HEK293 (cell line): ENCODE data around the gene RNF41.

Experiments used
- CTCF ChIA-PET: fragments of 350-600 bp; formaldehyde crosslinking; extraction: SDS; loops from one replicate; lab custom pipeline; 2021; ENCODE audit warnings: antibody characterized with exemption; lab: Yijun Ruan, JAX
- POLR2A ChIA-PET: fragments of 300-600 bp; formaldehyde crosslinking; extraction: SDS; loops from one replicate; lab custom pipeline; 2020; ENCODE audit warnings: antibody characterized with exemption, inconsistent platforms; lab: Yijun Ruan, JAX
- H3K27ac ChIP-seq: fragments of 200-500 bp; sonication (Bioruptor generic); 2 replicates; pipeline ENCODE4 v1.5.1; 2014; ENCODE audit warnings: low read depth, low read length, control low read depth, inconsistent platforms; ENCODE audit errors: extremely low read depth
- H3K36me3 ChIP-seq, 2 experiments: fragments of 200-500 bp in 1 of 2; sonication (Bioruptor generic) in 1 of 2; 1 replicate in 1 of 2; 2 replicates in 1 of 2; pipeline ENCODE4 v1.5.1; 2014 to 2017; ENCODE audit warnings: inconsistent platforms in 2 of 2, low read length in 2 of 2; ENCODE audit not compliant: control insufficient read depth in 2 of 2, insufficient read depth in 1 of 2
- H3K4me1 ChIP-seq: fragments of 200-500 bp; sonication (Bioruptor generic); 2 replicates; pipeline ENCODE4 v1.5.1; 2014; ENCODE audit warnings: mild to moderate bottlenecking, low read length, inconsistent platforms; ENCODE audit not compliant: control insufficient read depth, insufficient read depth
- H3K4me3 ChIP-seq: 2 replicates; pipeline ENCODE4 v1.5.1; 2011; ENCODE audit warnings: low read depth, mild to moderate bottlenecking, control low read depth, low read length, moderate library complexity
- H3K9me3 ChIP-seq: fragments of 200-500 bp; sonication (Bioruptor generic); 2 replicates; pipeline ENCODE4 v1.5.1; 2014; ENCODE audit warnings: low read depth, low read length, inconsistent platforms; ENCODE audit not compliant: control insufficient read depth, insufficient read depth
- GFI1B ChIP-seq: fragments of 450-650 bp; formaldehyde crosslinking; IDR thresholded peaks from 2 replicates; pipeline ENCODE4 v1.5.1; 2016; ENCODE audit warnings: missing biosample characterization, missing genetic modification characterization
- GLIS1 ChIP-seq: fragments of 450-650 bp; formaldehyde crosslinking; IDR thresholded peaks from 2 replicates; pipeline ENCODE4 v1.5.1; 2016; ENCODE audit warnings: missing biosample characterization, missing genetic modification characterization
- IKZF3 ChIP-seq: fragments of 450-650 bp; IDR thresholded peaks from 2 replicates; pipeline ENCODE4 v1.5.0; 2018; ENCODE audit warnings: missing biosample characterization, mild to moderate bottlenecking, missing genetic modification characterization, moderate library complexity
- KLF16 ChIP-seq: fragments of 450-650 bp; formaldehyde crosslinking; IDR thresholded peaks from 2 replicates; pipeline ENCODE4 v1.5.1; 2017; ENCODE audit warnings: missing biosample characterization, missing genetic modification characterization
- YY1 ChIP-seq: fragments of 450-650 bp; formaldehyde crosslinking; IDR thresholded peaks from 2 replicates; pipeline ENCODE4 v1.5.1; 2018; ENCODE audit warnings: missing biosample characterization, missing genetic modification characterization
- ZBTB20 ChIP-seq: fragments of 450-650 bp; formaldehyde crosslinking; IDR thresholded peaks from 2 replicates; pipeline ENCODE4 v1.5.1; 2016; ENCODE audit warnings: missing biosample characterization, missing genetic modification characterization
- ZFP69B ChIP-seq: fragments of 450-650 bp; formaldehyde crosslinking; IDR thresholded peaks from 2 replicates; pipeline ENCODE4 v1.5.1; 2016; ENCODE audit warnings: missing biosample characterization, missing genetic modification characterization
- ZNF140 ChIP-seq: fragments of 450-650 bp; formaldehyde crosslinking; IDR thresholded peaks from 2 replicates; pipeline ENCODE4 v1.5.1; 2016; ENCODE audit warnings: missing biosample characterization, missing genetic modification characterization
- ZNF266 ChIP-seq: fragments of 450-650 bp; formaldehyde crosslinking; IDR thresholded peaks from 2 replicates; pipeline ENCODE4 v1.5.1; 2016; ENCODE audit warnings: missing biosample characterization, missing genetic modification characterization, low read depth
- ZNF600 ChIP-seq: fragments of 450-650 bp; formaldehyde crosslinking; IDR thresholded peaks from 2 replicates; pipeline ENCODE4 v1.5.1; 2016; ENCODE audit warnings: missing biosample characterization, missing genetic modification characterization
- ZNF621 ChIP-seq: fragments of 450-650 bp; formaldehyde crosslinking; IDR thresholded peaks from 2 replicates; pipeline ENCODE4 v1.5.1; 2017; ENCODE audit warnings: missing biosample characterization, missing genetic modification characterization
- TF ChIP-seq, protein P1 (sequence below): fragments of 450-650 bp; formaldehyde crosslinking; IDR thresholded peaks from 2 replicates; pipeline ENCODE4 v1.5.1; 2016; ENCODE audit warnings: missing biosample characterization, missing genetic modification characterization
- TF ChIP-seq, protein P2 (sequence below): fragments of 450-650 bp; formaldehyde crosslinking; IDR thresholded peaks from 2 replicates; pipeline ENCODE4 v1.5.1; 2016; ENCODE audit warnings: missing biosample characterization, missing genetic modification characterization
- TF ChIP-seq, protein P3 (sequence below): fragments of 450-650 bp; formaldehyde crosslinking; IDR thresholded peaks from 2 replicates; pipeline ENCODE4 v1.5.1; 2016; ENCODE audit warnings: missing biosample characterization, missing genetic modification characterization
- TF ChIP-seq, protein P4 (sequence below): fragments of 450-650 bp; formaldehyde crosslinking; IDR thresholded peaks from 2 replicates; pipeline ENCODE4 v1.5.1; 2017; ENCODE audit warnings: missing biosample characterization, missing genetic modification characterization

RNF41 gene

DNA sequence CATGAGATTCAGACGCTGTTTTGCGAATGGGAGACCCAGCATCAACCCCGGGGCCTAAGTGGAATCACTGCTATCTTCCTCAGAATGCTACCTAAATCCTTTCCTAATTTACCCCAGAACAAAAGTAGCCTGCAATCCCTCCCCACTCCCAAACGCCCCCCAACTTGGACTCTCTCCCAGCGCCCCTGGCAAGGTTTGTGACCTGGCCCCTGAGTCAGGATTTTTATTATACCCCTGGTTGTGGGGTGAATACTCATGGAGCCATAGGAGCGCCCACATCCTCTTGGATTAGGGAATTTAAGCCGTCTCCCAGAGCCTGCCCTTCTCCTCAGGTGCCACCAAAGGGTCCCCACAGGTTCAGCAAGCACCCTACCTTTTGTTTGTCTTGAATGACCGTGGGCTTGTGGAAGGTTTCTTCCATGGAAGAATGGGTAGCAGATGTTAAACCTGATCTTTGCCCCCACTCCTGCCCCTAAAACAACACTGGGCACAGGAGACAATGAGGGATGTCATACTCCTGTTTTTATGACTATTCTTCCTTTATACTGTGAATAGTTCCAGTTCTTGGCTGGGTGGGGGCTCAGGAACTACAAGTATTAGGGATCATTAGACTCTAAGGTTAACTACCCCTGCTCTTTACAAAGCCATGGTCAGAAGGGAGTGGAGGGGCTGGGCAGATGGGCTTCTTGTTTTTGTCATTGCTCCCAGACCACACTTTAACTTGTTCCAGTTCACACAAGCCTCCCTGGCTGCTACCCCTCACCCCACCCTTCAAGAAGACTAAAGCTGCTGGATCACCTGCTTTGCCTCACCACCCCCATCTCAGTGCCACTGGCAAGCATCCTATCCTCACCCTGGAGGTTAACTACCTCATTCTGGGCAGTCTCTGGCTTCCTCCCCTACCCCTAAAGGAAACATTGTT lies 68.7 kb downstream of the RNF41 start:
- Histone ChIP-seq H3K9me3 (no peaks in the 10 kb centered on the region), H3K4me1 (no peaks in the 10 kb centered on the region; the same call in 1 of the 2 replicates), H3K4me3 (peak overlapping the region; percentile 46), H3K36me3 (peaks cover 4 to 21% of the 10 kb centered on the region in 2 experiments), H3K27ac (peak overlapping the region; percentile 32; the same call in 1 of the 2 replicates)
- TF ChIP-seq, protein P1, sequence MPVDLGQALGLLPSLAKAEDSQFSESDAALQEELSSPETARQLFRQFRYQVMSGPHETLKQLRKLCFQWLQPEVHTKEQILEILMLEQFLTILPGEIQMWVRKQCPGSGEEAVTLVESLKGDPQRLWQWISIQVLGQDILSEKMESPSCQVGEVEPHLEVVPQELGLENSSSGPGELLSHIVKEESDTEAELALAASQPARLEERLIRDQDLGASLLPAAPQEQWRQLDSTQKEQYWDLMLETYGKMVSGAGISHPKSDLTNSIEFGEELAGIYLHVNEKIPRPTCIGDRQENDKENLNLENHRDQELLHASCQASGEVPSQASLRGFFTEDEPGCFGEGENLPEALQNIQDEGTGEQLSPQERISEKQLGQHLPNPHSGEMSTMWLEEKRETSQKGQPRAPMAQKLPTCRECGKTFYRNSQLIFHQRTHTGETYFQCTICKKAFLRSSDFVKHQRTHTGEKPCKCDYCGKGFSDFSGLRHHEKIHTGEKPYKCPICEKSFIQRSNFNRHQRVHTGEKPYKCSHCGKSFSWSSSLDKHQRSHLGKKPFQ: peak; percentile 66
- TF ChIP-seq GFI1B (tag by site-specific recombination) (0 out of 2 replicates have a peak, but pooled peaks have one; percentile 9), ZNF600 (no peak), ZBTB20 (tag by site-specific recombination) (peak; percentile 9), IKZF3 (tag by site-specific recombination) (0 out of 2 replicates have a peak, but pooled peaks have one; percentile 12), ZNF266 (tag by site-specific recombination) (no peak), KLF16 (tag by site-specific recombination) (0 out of 2 replicates have a peak, but pooled peaks have one; percentile 3), ZFP69B (tag by site-specific recombination) (no peak), GLIS1 (tag by site-specific recombination) (peak; percentile 44; the same call in 1 of the 2 replicates), ZNF140 (tag by site-specific recombination) (no peak), YY1 (no peak), ZNF621 (no peak)
- TF ChIP-seq, protein P2, sequence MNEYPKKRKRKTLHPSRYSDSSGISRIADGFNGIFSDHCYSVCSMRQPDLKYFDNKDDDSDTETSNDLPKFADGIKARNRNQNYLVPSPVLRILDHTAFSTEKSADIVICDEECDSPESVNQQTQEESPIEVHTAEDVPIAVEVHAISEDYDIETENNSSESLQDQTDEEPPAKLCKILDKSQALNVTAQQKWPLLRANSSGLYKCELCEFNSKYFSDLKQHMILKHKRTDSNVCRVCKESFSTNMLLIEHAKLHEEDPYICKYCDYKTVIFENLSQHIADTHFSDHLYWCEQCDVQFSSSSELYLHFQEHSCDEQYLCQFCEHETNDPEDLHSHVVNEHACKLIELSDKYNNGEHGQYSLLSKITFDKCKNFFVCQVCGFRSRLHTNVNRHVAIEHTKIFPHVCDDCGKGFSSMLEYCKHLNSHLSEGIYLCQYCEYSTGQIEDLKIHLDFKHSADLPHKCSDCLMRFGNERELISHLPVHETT: 0 out of 2 replicates have a peak, but pooled peaks have one; percentile 5
- TF ChIP-seq, protein P3, sequence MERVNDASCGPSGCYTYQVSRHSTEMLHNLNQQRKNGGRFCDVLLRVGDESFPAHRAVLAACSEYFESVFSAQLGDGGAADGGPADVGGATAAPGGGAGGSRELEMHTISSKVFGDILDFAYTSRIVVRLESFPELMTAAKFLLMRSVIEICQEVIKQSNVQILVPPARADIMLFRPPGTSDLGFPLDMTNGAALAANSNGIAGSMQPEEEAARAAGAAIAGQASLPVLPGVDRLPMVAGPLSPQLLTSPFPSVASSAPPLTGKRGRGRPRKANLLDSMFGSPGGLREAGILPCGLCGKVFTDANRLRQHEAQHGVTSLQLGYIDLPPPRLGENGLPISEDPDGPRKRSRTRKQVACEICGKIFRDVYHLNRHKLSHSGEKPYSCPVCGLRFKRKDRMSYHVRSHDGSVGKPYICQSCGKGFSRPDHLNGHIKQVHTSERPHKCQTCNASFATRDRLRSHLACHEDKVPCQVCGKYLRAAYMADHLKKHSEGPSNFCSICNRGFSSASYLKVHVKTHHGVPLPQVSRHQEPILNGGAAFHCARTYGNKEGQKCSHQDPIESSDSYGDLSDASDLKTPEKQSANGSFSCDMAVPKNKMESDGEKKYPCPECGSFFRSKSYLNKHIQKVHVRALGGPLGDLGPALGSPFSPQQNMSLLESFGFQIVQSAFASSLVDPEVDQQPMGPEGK (tag by site-specific recombination): no peak
- TF ChIP-seq, protein P4, sequence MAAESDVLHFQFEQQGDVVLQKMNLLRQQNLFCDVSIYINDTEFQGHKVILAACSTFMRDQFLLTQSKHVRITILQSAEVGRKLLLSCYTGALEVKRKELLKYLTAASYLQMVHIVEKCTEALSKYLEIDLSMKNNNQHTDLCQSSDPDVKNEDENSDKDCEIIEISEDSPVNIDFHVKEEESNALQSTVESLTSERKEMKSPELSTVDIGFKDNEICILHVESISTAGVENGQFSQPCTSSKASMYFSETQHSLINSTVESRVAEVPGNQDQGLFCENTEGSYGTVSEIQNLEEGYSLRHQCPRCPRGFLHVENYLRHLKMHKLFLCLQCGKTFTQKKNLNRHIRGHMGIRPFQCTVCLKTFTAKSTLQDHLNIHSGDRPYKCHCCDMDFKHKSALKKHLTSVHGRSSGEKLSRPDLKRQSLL (tag by site-specific recombination): no peak
- ChIA-PET CTCF (no interaction called here), POLR2A (interaction anchor here (1.8 kb wide), 1 partner anchor 25 kb away, joined by 18 read pairs; the partner anchor contains the start of gene ESYT1)
